SK-N-SH (cell line): ENCODE data around the gene TGFBRAP1. TPM values are rescaled to one million over a fixed set of nuclear protein-coding genes. Genes with fewer than 3 reads are reported as not detected.
A peak's percentile ranks its signal among the peaks of the same experiment; 100 is the strongest.

ENCODE experiments used
- CTCF ChIA-PET: fragments of 300-600, 350-600 bp; formaldehyde crosslinking; extraction: SDS; loops from one replicate; lab custom pipeline; 2021; lab: Yijun Ruan, JAX
- POLR2A ChIA-PET: fragments of 350-600 bp; sonication (Branson Sonifier 250); formaldehyde crosslinking; extraction: SDS; loops from one replicate; lab custom pipeline; 2020; ENCODE audit warnings: antibody characterized with exemption, inconsistent platforms; lab: Yijun Ruan, JAX
- DNase-seq: peaks from one replicate; pipeline ENCODE4 v3.0.0; 2012
- H2AFZ ChIP-seq: fragments of 200-600 bp; sonication (generic); 2 replicates; pipeline ENCODE4 v1.8.1; 2016; ENCODE audit warnings: antibody characterized with exemption, mild to moderate bottlenecking, low read depth
- H3F3A ChIP-seq: fragments of 200-600 bp; sonication (generic); replicated peaks from 2 replicates; pipeline ENCODE3; 2016; ENCODE audit warnings: antibody characterized with exemption, mild to moderate bottlenecking; ENCODE audit not compliant: insufficient read depth
- H3K27ac ChIP-seq, 2 experiments: fragments of 200-500 bp in 1 of 2; fragments of 200-600 bp in 1 of 2; sonication (Bioruptor generic) in 1 of 2; sonication (generic), shearing (Covaris generic) in 1 of 2; 2 replicates each; pipeline versions ENCODE4 v1.5.1 to v1.6.1; 2014 to 2016; ENCODE audit warnings: low read depth in 2 of 2, inconsistent platforms in 1 of 2, low read length in 1 of 2, mild to moderate bottlenecking in 1 of 2, mixed read lengths in 1 of 2
- H3K27me3 ChIP-seq: fragments of 200-600 bp; sonication (generic), shearing (Covaris generic); 2 replicates; pipeline ENCODE4 v1.6.1; 2016; ENCODE audit warnings: mixed run types; ENCODE audit not compliant: insufficient read depth
- H3K36me3 ChIP-seq, 2 experiments: fragments of 200-500 bp in 1 of 2; fragments of 200-600 bp in 1 of 2; sonication (Bioruptor generic) in 1 of 2; sonication (generic) in 1 of 2; replicated peaks in 1 of 2; 2 replicates each; pipeline versions ENCODE3 to v1.5.1; 2014 to 2016; ENCODE audit warnings: low read length in 1 of 2, mild to moderate bottlenecking in 1 of 2; ENCODE audit not compliant: insufficient read depth in 2 of 2, control insufficient read depth in 1 of 2
- H3K4me1 ChIP-seq, 2 experiments: fragments of 200-500 bp in 1 of 2; fragments of 200-600 bp in 1 of 2; sonication (Bioruptor generic) in 1 of 2; sonication (generic), shearing (Covaris generic) in 1 of 2; 2 replicates each; pipeline versions ENCODE4 v1.5.1 to v1.6.1; 2014 to 2016; ENCODE audit warnings: low read depth in 1 of 2, low read length in 1 of 2, mixed run types in 1 of 2; ENCODE audit not compliant: insufficient read depth in 2 of 2, control insufficient read depth in 1 of 2
- H3K4me2 ChIP-seq: fragments of 200-600 bp; sonication (generic), shearing (Covaris generic); 2 replicates; pipeline ENCODE4 v1.6.1; 2017; ENCODE audit warnings: mixed run types
- H3K4me3 ChIP-seq, 2 experiments: fragments of 200-500 bp in 1 of 2; fragments of 200-600 bp in 1 of 2; sonication (Bioruptor generic) in 1 of 2; sonication (generic), shearing (Covaris generic) in 1 of 2; 2 replicates each; pipeline versions ENCODE4 v1.5.1 to v1.8.1; 2014 to 2016; ENCODE audit warnings: low read depth in 2 of 2, inconsistent platforms in 1 of 2, low read length in 1 of 2, mild to moderate bottlenecking in 1 of 2, mixed read lengths in 1 of 2, moderate library complexity in 1 of 2
- H3K79me2 ChIP-seq: fragments of 200-600 bp; sonication (generic); 2 replicates; pipeline ENCODE4 v1.8.1; 2017; ENCODE audit warnings: mild to moderate bottlenecking; ENCODE audit not compliant: insufficient read depth
- H3K9ac ChIP-seq: fragments of 200-600 bp; sonication (generic); 2 replicates; pipeline ENCODE4 v1.6.1; 2017; ENCODE audit warnings: mixed run types
- H3K9me2 ChIP-seq: fragments of 200-600 bp; sonication (generic); 2 replicates; pipeline ENCODE4 v1.6.1; 2017; ENCODE audit warnings: mixed run types
- H3K9me3 ChIP-seq: fragments of 200-600 bp; sonication (generic); 2 replicates; pipeline ENCODE4 v1.6.1; 2017; ENCODE audit warnings: mixed run types, mild to moderate bottlenecking, moderate library complexity
- H4K20me1 ChIP-seq: fragments of 200-600 bp; sonication (generic); 2 replicates; pipeline ENCODE4 v1.6.1; 2017; ENCODE audit warnings: mild to moderate bottlenecking, mixed run types; ENCODE audit not compliant: insufficient read depth
- ELF1 ChIP-seq: IDR thresholded peaks from 2 replicates; pipeline ENCODE4 v1.4.0; 2012
- EZH2phosphoT487 ChIP-seq: fragments of 200-600 bp; sonication (generic); IDR thresholded peaks from 2 replicates; pipeline ENCODE4 v1.6.1; 2017; ENCODE audit warnings: low read depth, mixed run types, mild to moderate bottlenecking, antibody characterized with exemption, moderate library complexity, borderline replicate concordance
- FOXM1 ChIP-seq: IDR thresholded peaks from 2 replicates; pipeline ENCODE4 v1.4.0; 2012; ENCODE audit warnings: low read depth, mild to moderate bottlenecking
- GATA2 ChIP-seq: sonication (generic); formaldehyde crosslinking; IDR thresholded peaks from 2 replicates; pipeline ENCODE4 v1.5.0; 2020; ENCODE audit warnings: mild to moderate bottlenecking, missing genetic modification reagents
- JUND ChIP-seq: IDR thresholded peaks from 2 replicates; pipeline ENCODE4 v1.4.0; 2012
- MXI1 ChIP-seq: IDR thresholded peaks from 2 replicates; pipeline ENCODE4 v1.6.1; 2012; ENCODE audit warnings: mild to moderate bottlenecking, low read depth, low read length, improper control_type of control experiment
- NRF1 ChIP-seq: IDR thresholded peaks from 2 replicates; pipeline ENCODE4 v1.6.1; 2012; ENCODE audit warnings: low read depth, mild to moderate bottlenecking, low read length
- POLR2AphosphoS5 ChIP-seq: IDR thresholded peaks from 2 replicates; pipeline ENCODE4 v1.6.1; 2012; ENCODE audit warnings: low read depth, low read length
- RCOR1 ChIP-seq: fragments of 150-350 bp; IDR thresholded peaks from 2 replicates; pipeline ENCODE4 v1.6.1; 2017; ENCODE audit warnings: antibody characterized with exemption, low read length
- REST ChIP-seq: IDR thresholded peaks from 2 replicates; pipeline ENCODE4 v1.6.1; 2012; ENCODE audit warnings: mild to moderate bottlenecking, low read depth, low read length, moderate library complexity
- RFX5 ChIP-seq: IDR thresholded peaks from 2 replicates; pipeline ENCODE4 v1.6.1; 2012; ENCODE audit warnings: mild to moderate bottlenecking, improper control_type of control experiment, low read length
- TAF1 ChIP-seq: IDR thresholded peaks from 2 replicates; pipeline ENCODE4 v1.6.1; 2012; ENCODE audit warnings: low read depth, mild to moderate bottlenecking, low read length, moderate library complexity, borderline replicate concordance
- TCF12 ChIP-seq: IDR thresholded peaks from 2 replicates; pipeline ENCODE4 v1.4.0; 2012
- YY1 ChIP-seq: IDR thresholded peaks from 2 replicates; pipeline ENCODE4 v1.4.0; 2012; ENCODE audit warnings: low read depth, mild to moderate bottlenecking
- WGBS: methylation state at CpG from one replicate; pipeline ENCODE4 v1.1.6; 2017; ENCODE audit warnings: low lambda C conversion rate; 5-methylcytosine and 5-hydroxymethylcytosine counted together
- polyA plus RNA-seq, 3 experiments: library from polyadenylated mRNA; depleted of rRNA; stranded (reverse); fragments of >200 nt; gene quantifications; 2 replicates each; pipeline ENCODE4 v1.2.3, GENCODE V29; 2012
- TF ChIP-seq, protein P1 (sequence below): fragments of 150-350 bp; IDR thresholded peaks from 2 replicates; pipeline ENCODE4 v1.6.1; 2017; ENCODE audit warnings: antibody characterized with exemption, low read length, low read depth, borderline replicate concordance
- TF ChIP-seq, protein P2 (sequence below): IDR thresholded peaks from 2 replicates; pipeline ENCODE4 v1.4.0; 2012; ENCODE audit warnings: low read depth
- TF ChIP-seq, protein P3 (sequence below): IDR thresholded peaks from 2 replicates; pipeline ENCODE4 v1.4.0; 2012; ENCODE audit warnings: low read depth, borderline replicate concordance

Gene TGFBRAP1
- polyA plus RNA-seq, 1 of the 3 experiments (the other 2 are of a cell fraction): 5.7 TPM

DNA sequence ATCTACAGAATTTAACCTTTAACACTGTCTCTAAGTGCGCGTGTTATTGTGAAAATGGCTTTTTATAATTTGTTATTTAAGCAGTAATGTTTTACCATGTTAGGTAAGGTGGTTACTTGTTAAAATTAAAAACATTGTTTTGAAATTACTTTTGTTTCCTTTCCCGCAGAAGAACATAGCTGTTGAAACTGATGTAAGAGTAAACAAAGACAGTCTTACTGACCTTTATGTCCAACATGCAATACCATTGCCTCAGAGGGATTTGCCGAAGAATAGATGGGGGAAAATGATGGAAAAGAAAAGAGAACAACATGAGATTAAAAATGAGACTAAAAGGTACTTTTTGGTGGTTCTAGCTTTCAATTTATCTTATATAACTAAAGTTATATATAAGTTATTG lies 9.9 kb upstream of the TGFBRAP1 start:
- H3K27ac ChIP-seq: no peak overlapping the region
- POLR2A ChIA-PET: no interaction called here
- H3K9me3 ChIP-seq: no peaks in the 10 kb centered on the region
- peaks cover 53% of the 10 kb centered on the region for H3K79me2 ChIP-seq
- H2AFZ ChIP-seq: no peak overlapping the region
- no peaks in the 10 kb centered on the region for H3F3A ChIP-seq
- H3K9me2 ChIP-seq: no peaks in the 10 kb centered on the region
- no peak overlapping the region; a peak in 1 of 4 replicates for H3K4me3 ChIP-seq
- peaks cover 33 to 51% of the 10 kb centered on the region in 2 experiments for H3K36me3 ChIP-seq
- peak overlapping the region; percentile 80; the same call in 1 of the 2 replicates for H3K4me2 ChIP-seq
- no peak overlapping the region for H3K9ac ChIP-seq
- no peaks in the 10 kb centered on the region for H3K27me3 ChIP-seq
- CTCF ChIA-PET: interaction anchor here (1.2 to 1.6 kb wide), 2 partner anchors 179 to 225 kb away, joined by 3 read pairs; no protein-coding TSS in a partner anchor
- DNase-seq: no peak
- H4K20me1 ChIP-seq: no peaks in the 10 kb centered on the region
- H3K4me1 ChIP-seq: peaks cover 8 to 10% of the 10 kb centered on the region in 2 experiments; a peak in 3 of 4 replicates
- 92% methylated on average over 4 of the region's 4 CpGs for WGBS
- no peak for TF ChIP-seq ELF1
- TF ChIP-seq EZH2phosphoT487: no peak
- no peak for TF ChIP-seq TCF12
- TF ChIP-seq FOXM1: no peak
- TF ChIP-seq, all 33 proteins: peak for 0

DNA sequence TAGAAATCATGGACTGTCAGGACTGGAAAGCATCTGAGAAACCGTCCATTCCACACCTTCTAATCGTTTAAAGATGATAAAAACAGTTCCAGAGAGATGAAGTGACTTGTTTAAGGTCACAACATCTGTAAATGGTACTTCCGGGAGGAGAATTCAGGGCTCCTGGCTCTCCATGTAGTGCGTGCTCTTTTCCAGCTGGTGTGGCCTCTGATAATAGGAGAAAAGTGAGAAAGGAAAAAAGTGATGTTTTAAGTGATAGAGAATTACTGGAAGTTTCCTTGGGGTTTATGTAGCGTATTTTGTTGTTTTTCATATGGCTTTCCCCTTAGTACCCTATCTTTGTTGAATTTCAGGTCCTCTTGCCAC lies 8.5 kb upstream of the TGFBRAP1 start:
- no peaks in the 10 kb centered on the region for H3K9me3 ChIP-seq
- H3F3A ChIP-seq: no peaks in the 10 kb centered on the region
- peak overlapping the region; percentile 98 for H3K9ac ChIP-seq
- TF ChIP-seq RCOR1: no peak
- TF ChIP-seq EZH2phosphoT487: no peak
- no peak for TF ChIP-seq TAF1
- TF ChIP-seq, protein P1, sequence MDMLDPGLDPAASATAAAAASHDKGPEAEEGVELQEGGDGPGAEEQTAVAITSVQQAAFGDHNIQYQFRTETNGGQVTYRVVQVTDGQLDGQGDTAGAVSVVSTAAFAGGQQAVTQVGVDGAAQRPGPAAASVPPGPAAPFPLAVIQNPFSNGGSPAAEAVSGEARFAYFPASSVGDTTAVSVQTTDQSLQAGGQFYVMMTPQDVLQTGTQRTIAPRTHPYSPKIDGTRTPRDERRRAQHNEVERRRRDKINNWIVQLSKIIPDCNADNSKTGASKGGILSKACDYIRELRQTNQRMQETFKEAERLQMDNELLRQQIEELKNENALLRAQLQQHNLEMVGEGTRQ: no peak
- TF ChIP-seq RFX5: no peak
- no peak for TF ChIP-seq ELF1
- TF ChIP-seq, protein P2, sequence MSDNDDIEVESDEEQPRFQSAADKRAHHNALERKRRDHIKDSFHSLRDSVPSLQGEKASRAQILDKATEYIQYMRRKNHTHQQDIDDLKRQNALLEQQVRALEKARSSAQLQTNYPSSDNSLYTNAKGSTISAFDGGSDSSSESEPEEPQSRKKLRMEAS: no peak
- TF ChIP-seq TCF12: no peak
- TF ChIP-seq MXI1: no peak
- no peak for TF ChIP-seq JUND
- no peak for TF ChIP-seq GATA2 (CRISPR knock-in tag)
- no peak for TF ChIP-seq YY1
- TF ChIP-seq, protein P3, sequence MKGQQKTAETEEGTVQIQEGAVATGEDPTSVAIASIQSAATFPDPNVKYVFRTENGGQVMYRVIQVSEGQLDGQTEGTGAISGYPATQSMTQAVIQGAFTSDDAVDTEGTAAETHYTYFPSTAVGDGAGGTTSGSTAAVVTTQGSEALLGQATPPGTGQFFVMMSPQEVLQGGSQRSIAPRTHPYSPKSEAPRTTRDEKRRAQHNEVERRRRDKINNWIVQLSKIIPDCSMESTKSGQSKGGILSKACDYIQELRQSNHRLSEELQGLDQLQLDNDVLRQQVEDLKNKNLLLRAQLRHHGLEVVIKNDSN: no peak
- no peak for TF ChIP-seq POLR2AphosphoS5
- TF ChIP-seq REST: no peak
- TF ChIP-seq NRF1: no peak
- TF ChIP-seq FOXM1: no peak
- peaks cover 28 to 43% of the 10 kb centered on the region in 2 experiments for H3K36me3 ChIP-seq
- no peaks in the 10 kb centered on the region for H3K9me2 ChIP-seq
- POLR2A ChIA-PET: interaction anchor here (0.6 to 1.7 kb wide), 3 partner anchors 61 to 1019 kb away, joined by 3 to 4 read pairs (median 3); partner anchors contain the start of gene FHL2
- H2AFZ ChIP-seq: peak overlapping the region; percentile 75; the same call in 1 of the 2 replicates
- peaks cover 8 to 10% of the 10 kb centered on the region in 2 experiments; a peak in 3 of 4 replicates for H3K4me1 ChIP-seq
- peaks cover 51% of the 10 kb centered on the region for H3K79me2 ChIP-seq
- peak overlapping the region; percentile 34 to 96; a peak in 2 of 4 replicates for H3K27ac ChIP-seq
- H3K4me2 ChIP-seq: peak overlapping the region; percentile 80
- no peak for DNase-seq
- H4K20me1 ChIP-seq: no peaks in the 10 kb centered on the region
- peak overlapping the region; percentile 83 to 99 for H3K4me3 ChIP-seq
- CTCF ChIA-PET: interaction anchor here (0.6 to 1.4 kb wide), 4 partner anchors 9 to 216 kb away, joined by 3 to 5 read pairs (median 3); partner anchors contain the start of gene TGFBRAP1
- no peaks in the 10 kb centered on the region for H3K27me3 ChIP-seq
- 1% methylated on average over 5 of the region's 5 CpGs for WGBS
